Fibroblast of lung (primary cell): Measurements from ENCODE around the gene MNT. TPM values are rescaled to one million over a fixed set of nuclear protein-coding genes. Genes with fewer than 3 reads are reported as not detected.

ENCODE experiments used
- DNase-seq, 2 donors: peaks; one replicate each; pipeline versions ENCODE4 v3.0.0 to v3.0.0-alpha.2; 2010; ENCODE audit warnings: low read depth in 2 of 2
- H2AFZ ChIP-seq: 2 replicates; pipeline ENCODE4 v1.5.1; 2012; ENCODE audit warnings: low read length, control low read depth, inconsistent platforms
- H3K27ac ChIP-seq: 2 replicates; pipeline ENCODE4 v1.5.1; 2011; ENCODE audit warnings: low read length, control low read depth; ENCODE audit not compliant: insufficient read depth
- H3K27me3 ChIP-seq: 2 replicates; pipeline ENCODE4 v1.5.1; 2011; ENCODE audit warnings: mild to moderate bottlenecking, low read length; ENCODE audit not compliant: control insufficient read depth, insufficient read depth
- H3K36me3 ChIP-seq: 2 replicates; pipeline ENCODE4 v1.5.1; 2011; ENCODE audit warnings: low read length; ENCODE audit not compliant: control insufficient read depth, insufficient read depth
- H3K4me1 ChIP-seq: 2 replicates; pipeline ENCODE4 v1.5.1; 2011; ENCODE audit warnings: low read length; ENCODE audit not compliant: control insufficient read depth, insufficient read depth; ENCODE audit errors: extremely low read depth
- H3K4me2 ChIP-seq: 2 replicates; pipeline ENCODE4 v1.5.1; 2011; ENCODE audit warnings: low read length, control low read depth; ENCODE audit not compliant: insufficient read depth; ENCODE audit errors: extremely low read depth
- H3K4me3 ChIP-seq, 4 experiments: fragments of 200-600 bp in 1 of 4; sonication (generic) in 1 of 4; replicated peaks in 1 of 4; 2 replicates each; pipeline ENCODE4 v1.5.1; 2011 to 2016; ENCODE audit warnings: low read length in 4 of 4, low read depth in 3 of 4, mild to moderate bottlenecking in 3 of 4, control low read depth in 2 of 4, inconsistent platforms in 1 of 4, mixed read lengths in 1 of 4; ENCODE audit not compliant: insufficient read depth in 1 of 4; ENCODE audit errors: control extremely low read depth in 1 of 4
- H3K79me2 ChIP-seq: 2 replicates; pipeline ENCODE4 v1.5.1; 2012; ENCODE audit warnings: mild to moderate bottlenecking, low read length, inconsistent platforms; ENCODE audit not compliant: control insufficient read depth, insufficient read depth
- H3K9ac ChIP-seq: 2 replicates; pipeline ENCODE4 v1.5.1; 2011; ENCODE audit warnings: mild to moderate bottlenecking, low read length, control low read depth; ENCODE audit not compliant: insufficient read depth
- H3K9me3 ChIP-seq: 2 replicates; pipeline ENCODE4 v1.5.1; 2012; ENCODE audit warnings: low read depth, low read length; ENCODE audit not compliant: control insufficient read depth, insufficient read depth
- H4K20me1 ChIP-seq: 2 replicates; pipeline ENCODE4 v1.5.1; 2011; ENCODE audit warnings: low read length; ENCODE audit not compliant: control insufficient read depth, insufficient read depth; ENCODE audit errors: extremely low read depth
- EZH2 ChIP-seq: IDR thresholded peaks from 2 replicates; pipeline ENCODE4 v1.5.1; 2012; ENCODE audit warnings: low read length, control low read depth, mild to moderate bottlenecking; ENCODE audit errors: missing control alignments
- polyA plus RNA-seq, 2 donors: library from polyadenylated mRNA; depleted of rRNA in 1 of 2; stranded (reverse) in 1 of 2; unstranded in 1 of 2; fragments of >200 nt; gene quantifications; 2 replicates each; pipeline ENCODE4 v1.2.1, GENCODE V29; 2011 to 2012; ENCODE audit warnings: missing spikeins in 1 of 2
- total RNA-seq: library from RNA; depleted of rRNA; stranded (reverse); fragments of >200 nt; gene quantifications from 2 replicates; pipeline ENCODE4 v1.2.1, GENCODE V29; 2014
- TF ChIP-seq, protein P1 (sequence below), 2 donors: IDR thresholded peaks in 1 of 2; conservative IDR thresholded peaks in 1 of 2; 1 replicate in 1 of 2; 2 replicates in 1 of 2; pipeline ENCODE4 v1.5.1; 2011 to 2012; ENCODE audit warnings: low read length in 2 of 2, control low read depth in 1 of 2, inconsistent platforms in 1 of 2, low read depth in 1 of 2, mild to moderate bottlenecking in 1 of 2

The MNT gene
- total and polyA plus RNA-seq, 2 donors (not counting 1 experiment from before 2014, with no cell fraction given): 1.7 to 8.4 TPM

DNA sequence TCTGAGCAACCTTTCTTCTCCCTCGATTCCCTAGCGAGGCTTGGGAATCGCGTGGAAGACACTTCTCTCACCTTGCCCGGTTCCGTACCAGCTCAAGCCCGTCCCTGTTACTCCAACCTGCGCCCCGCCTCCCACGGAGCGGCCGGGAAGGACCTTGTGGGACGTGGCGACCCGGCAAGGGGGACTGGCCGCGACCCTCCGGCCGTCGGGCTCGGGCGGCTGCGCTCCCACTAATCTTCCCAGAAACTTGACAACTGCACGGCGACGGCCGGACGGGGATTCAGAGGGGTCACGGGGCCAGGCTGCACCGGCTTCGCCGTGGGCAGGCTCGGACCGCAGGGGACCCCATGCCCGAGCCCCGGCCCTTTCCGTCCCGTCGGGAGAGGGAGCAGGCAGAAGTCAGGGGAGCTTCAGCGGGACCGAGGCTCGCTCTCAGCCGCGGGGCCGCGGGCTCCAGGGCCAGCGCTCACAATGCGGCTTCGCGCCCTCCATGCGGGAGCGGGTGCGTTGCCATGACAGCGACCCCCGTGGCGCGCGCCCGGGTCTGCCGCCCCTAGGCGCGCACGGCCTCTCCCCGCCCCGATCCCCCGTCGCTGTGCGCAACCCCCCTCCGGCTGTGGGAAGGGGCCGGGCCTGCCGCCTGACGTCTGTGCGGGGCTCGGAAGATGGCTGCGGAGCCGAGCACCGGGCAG lies 63.9 kb downstream of the MNT start, which contains the start of gene SGSM2:
Gene SGSM2, plus strand, starts transcription at position 650 of the 692 bp plus-strand sequence. CDS start 188 bp downstream, outside the sequence.
- peaks cover 29% of the 10 kb centered on the region for H3K79me2 ChIP-seq
- peak within 1 kb of the TSS; percentile 99 for H3K4me2 ChIP-seq
- peak within 1 kb of the TSS; percentile 86 for H3K9ac ChIP-seq
- H3K4me1 ChIP-seq: peaks cover 13% of the 10 kb centered on the region
- H3K4me3 ChIP-seq: peak within 1 kb of the TSS; percentile 60 to 96 (median 80)
- no peaks in the 10 kb centered on the region for H3K9me3 ChIP-seq
- TF ChIP-seq, protein P1, sequence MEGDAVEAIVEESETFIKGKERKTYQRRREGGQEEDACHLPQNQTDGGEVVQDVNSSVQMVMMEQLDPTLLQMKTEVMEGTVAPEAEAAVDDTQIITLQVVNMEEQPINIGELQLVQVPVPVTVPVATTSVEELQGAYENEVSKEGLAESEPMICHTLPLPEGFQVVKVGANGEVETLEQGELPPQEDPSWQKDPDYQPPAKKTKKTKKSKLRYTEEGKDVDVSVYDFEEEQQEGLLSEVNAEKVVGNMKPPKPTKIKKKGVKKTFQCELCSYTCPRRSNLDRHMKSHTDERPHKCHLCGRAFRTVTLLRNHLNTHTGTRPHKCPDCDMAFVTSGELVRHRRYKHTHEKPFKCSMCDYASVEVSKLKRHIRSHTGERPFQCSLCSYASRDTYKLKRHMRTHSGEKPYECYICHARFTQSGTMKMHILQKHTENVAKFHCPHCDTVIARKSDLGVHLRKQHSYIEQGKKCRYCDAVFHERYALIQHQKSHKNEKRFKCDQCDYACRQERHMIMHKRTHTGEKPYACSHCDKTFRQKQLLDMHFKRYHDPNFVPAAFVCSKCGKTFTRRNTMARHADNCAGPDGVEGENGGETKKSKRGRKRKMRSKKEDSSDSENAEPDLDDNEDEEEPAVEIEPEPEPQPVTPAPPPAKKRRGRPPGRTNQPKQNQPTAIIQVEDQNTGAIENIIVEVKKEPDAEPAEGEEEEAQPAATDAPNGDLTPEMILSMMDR (conservative IDR thresholded peaks at IDR 0.05 in 1 of 2, IDR thresholded peaks at IDR 0.05 in 1 of 2; ENCODE audit: low read depth in 1 of 2, low read length in 2 of 2): no peak
- TF ChIP-seq EZH2: no peak
- H2AFZ ChIP-seq: peak within 1 kb of the TSS; percentile 88
- peaks cover 13% of the 10 kb centered on the region for H3K36me3 ChIP-seq
- H3K27me3 ChIP-seq: no peaks in the 10 kb centered on the region
- H3K27ac ChIP-seq: peak within 1 kb of the TSS; percentile 61
- H4K20me1 ChIP-seq: no peaks in the 10 kb centered on the region
- peak; percentile 43 to 50 for DNase-seq

DNA sequence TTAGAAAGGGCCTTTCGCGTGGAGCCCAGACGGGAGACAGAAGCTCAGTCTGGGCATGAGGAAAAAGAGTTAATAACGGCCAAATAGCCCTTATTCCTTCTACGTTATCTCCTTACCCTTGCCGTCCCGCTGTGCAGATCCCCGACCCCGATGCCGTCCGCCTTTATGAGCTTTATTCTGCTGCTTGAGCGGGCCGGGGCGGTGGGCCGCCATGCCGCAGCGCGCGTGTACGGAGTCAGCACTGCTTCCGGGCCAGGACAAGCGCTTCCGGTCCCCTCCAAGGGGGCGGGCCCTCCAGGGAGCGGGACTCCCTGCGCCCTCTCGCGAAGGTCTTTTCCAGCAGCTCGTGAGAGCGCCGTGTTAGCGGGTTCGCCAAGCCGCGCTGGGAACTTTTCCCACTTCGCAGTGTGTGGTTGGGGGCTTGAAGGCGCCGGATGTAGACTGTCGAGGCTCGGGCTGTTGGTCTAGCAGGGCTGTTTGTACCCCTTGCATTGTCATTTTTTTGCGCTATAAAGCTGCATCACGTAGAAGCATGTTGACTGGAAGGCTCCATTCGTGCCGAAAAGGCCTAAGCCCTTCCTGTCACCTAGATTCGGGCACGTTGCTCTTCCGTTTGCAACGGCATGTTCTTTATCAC lies 64.5 kb downstream of the MNT start, which contains the start of gene TSR1:
Gene TSR1, minus strand, starts transcription at position 243 of the 637 bp plus-strand sequence. Its CDS starts 30 bp downstream, at position 213.
- Histone ChIP-seq H3K27ac (peak within 1 kb of the TSS; percentile 61), H3K4me2 (peak within 1 kb of the TSS; percentile 99), H3K9ac (peak within 1 kb of the TSS; percentile 86), H3K79me2 (peaks cover 29% of the 10 kb centered on the region), H3K36me3 (peaks cover 14% of the 10 kb centered on the region), H3K27me3 (no peaks in the 10 kb centered on the region), H2AFZ (peak within 1 kb of the TSS; percentile 88), H3K9me3 (no peaks in the 10 kb centered on the region), H4K20me1 (no peaks in the 10 kb centered on the region), H3K4me1 (peaks cover 13% of the 10 kb centered on the region), H3K4me3 (peak within 1 kb of the TSS; percentile 60 to 96 (median 93))
- DNase-seq: peak; percentile 89 to 91
- TF ChIP-seq, protein P1 (conservative IDR thresholded peaks at IDR 0.05 in 1 of 2, IDR thresholded peaks at IDR 0.05 in 1 of 2; ENCODE audit: low read depth in 1 of 2, low read length in 2 of 2): peak; percentile 31 to 32
- TF ChIP-seq EZH2: no peak

DNA sequence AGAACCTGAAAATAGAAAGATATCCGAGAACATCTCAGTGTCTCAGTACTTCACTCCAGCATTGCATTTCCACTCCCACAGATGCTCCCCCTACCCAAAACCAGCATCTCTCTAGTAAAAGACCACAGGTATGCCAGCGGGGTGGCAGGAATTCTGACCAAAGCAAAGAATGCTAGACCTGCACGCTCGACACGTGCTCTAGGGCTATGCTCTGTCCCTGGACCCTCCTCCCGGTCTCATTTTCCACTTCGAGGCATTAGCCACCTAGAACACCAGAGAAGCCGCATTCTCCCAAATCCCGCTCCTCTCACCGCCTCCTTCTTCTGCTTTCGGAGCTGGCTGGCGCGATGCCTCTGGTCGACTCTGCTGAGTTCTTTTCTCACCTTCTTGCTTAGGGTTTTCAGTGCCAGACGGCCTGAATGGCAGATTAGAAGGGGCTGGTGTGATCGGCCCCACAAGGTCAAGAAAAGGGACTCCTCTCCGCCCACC lies 65.1 kb downstream of the MNT start:
- Histone ChIP-seq H3K9ac (peak overlapping the region; percentile 63), H3K4me1 (peaks cover 13% of the 10 kb centered on the region), H3K4me3 (peak overlapping the region; percentile 60 to 96 (median 93)), H3K9me3 (no peaks in the 10 kb centered on the region), H2AFZ (peak overlapping the region; percentile 61), H3K27me3 (no peaks in the 10 kb centered on the region), H3K36me3 (peaks cover 16% of the 10 kb centered on the region), H3K4me2 (peak overlapping the region; percentile 98), H3K79me2 (peaks cover 29% of the 10 kb centered on the region), H3K27ac (peak overlapping the region; percentile 61), H4K20me1 (no peaks in the 10 kb centered on the region)
- TF ChIP-seq, protein P1 (conservative IDR thresholded peaks at IDR 0.05 in 1 of 2, IDR thresholded peaks at IDR 0.05 in 1 of 2; ENCODE audit: low read depth in 1 of 2, low read length in 2 of 2): no peak
- TF ChIP-seq EZH2: no peak
- peak in 1 of 2 donors; percentile 36 for DNase-seq
